Measurements from ENCODE around the gene H1-8.

Gene H1-8

GRCh38 chr3:129554356-129555152, 11.6 kb downstream of the H1-8 start:
- DNase-seq (ENCODE audit: low spot score): no peak
- no peak for TF ChIP-seq CTCF (IDR thresholded peaks at IDR 0.05)
- H3K27ac ChIP-seq: peak overlapping the region; percentile 22 to 61
- H3K4me3 ChIP-seq: no peak overlapping the region

- no peak for TF ChIP-seq CTCF (IDR thresholded peaks at IDR 0.05)
- no peak for DNase-seq (ENCODE audit: low spot score)
- Histone ChIP-seq H3K4me3 (no peak overlapping the region), H3K27ac (peak overlapping the region; percentile 22 to 61)
These were observed 12.2 kb downstream of the H1-8 start for GRCh38 chr3:129555153-129555550.

GRCh38 chr3:129555616-129556357, 12.8 kb downstream of the H1-8 start:
- TF ChIP-seq CTCF (IDR thresholded peaks at IDR 0.05): no peak
- Histone ChIP-seq H3K27ac (peak overlapping the region; percentile 22 to 89), H3K4me3 (no peak overlapping the region)
- DNase-seq (ENCODE audit: low spot score): no peak

GRCh38 chr3:129556358-129556695, 13.4 kb downstream of the H1-8 start:
- no peak for DNase-seq (ENCODE audit: low spot score)
- no peak for TF ChIP-seq CTCF (IDR thresholded peaks at IDR 0.05)
- peak overlapping the region in 1 of 2 donors; percentile 89 for H3K27ac ChIP-seq
- H3K4me3 ChIP-seq: no peak overlapping the region

- TF ChIP-seq CTCF (IDR thresholded peaks at IDR 0.05): no peak
- no peak for DNase-seq (ENCODE audit: low spot score)
- Histone ChIP-seq H3K27ac (peak overlapping the region; percentile 89), H3K4me3 (no peak overlapping the region)
These were observed 14.0 kb downstream of the H1-8 start for GRCh38 chr3:129556890-129557547.

GRCh38 chr3:129557548-129557894, 14.5 kb downstream of the H1-8 start:
- peak overlapping the region; percentile 89 for H3K27ac ChIP-seq
- TF ChIP-seq CTCF (IDR thresholded peaks at IDR 0.05): no peak
- H3K4me3 ChIP-seq: no peak overlapping the region
- DNase-seq (ENCODE audit: low spot score): no peak
